ENCODE measurements around the gene NUDT12.

NUDT12 gene

DNA sequence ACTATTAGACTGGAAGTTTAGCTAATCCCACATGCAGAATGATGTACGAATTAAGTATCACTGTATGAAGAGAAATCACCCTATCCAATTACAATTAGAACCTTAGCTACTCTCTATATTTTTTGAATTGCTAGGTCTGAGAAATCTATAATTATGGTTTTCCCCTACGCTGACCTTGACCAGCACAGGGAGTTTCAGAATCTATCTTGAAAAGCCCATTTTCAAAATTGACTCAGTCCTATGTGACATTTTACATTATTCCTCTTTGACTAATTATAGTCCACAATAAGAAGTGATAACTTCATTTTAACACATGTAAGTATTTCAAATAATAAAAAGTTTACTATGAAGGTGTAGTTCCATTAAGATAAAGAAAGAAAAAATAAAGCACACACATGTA is 21.5 kb downstream of the NUDT12 start:
- H3K4me1 ChIP-seq (ENCODE audit: insufficient read depth, low read length), result no peaks in the 10 kb centered on the region
- H3K36me3 ChIP-seq (ENCODE audit: insufficient read depth, low read length), result no peaks in the 10 kb centered on the region
- no peak overlapping the region for H3K9ac ChIP-seq (ENCODE audit: low read depth, low read length)
- no peak overlapping the region for H3K27ac ChIP-seq (ENCODE audit: low read depth, low read length)
- H3K4me3 ChIP-seq (ENCODE audit: low read length), result no peak overlapping the region
- no peaks in the 10 kb centered on the region for H3K27me3 ChIP-seq (ENCODE audit: insufficient read depth, low read length)
- WGBS, result 100% methylated on average over 1 of the region's 2 CpGs
- no peaks in the 10 kb centered on the region for H3K9me3 ChIP-seq (ENCODE audit: insufficient read depth, low read depth, low read length)

GRCh38 chr5:103539376-103540330 is 22.9 kb downstream of the NUDT12 start:
- no peaks in the 10 kb centered on the region for H3K4me1 ChIP-seq (ENCODE audit: insufficient read depth, low read length)
- no peak overlapping the region for H3K4me3 ChIP-seq (ENCODE audit: low read length)
- H3K9me3 ChIP-seq (ENCODE audit: insufficient read depth, low read depth, low read length), result no peaks in the 10 kb centered on the region
- 93% methylated on average over 3 of the region's 3 CpGs for WGBS
- H3K9ac ChIP-seq (ENCODE audit: low read depth, low read length), result no peak overlapping the region
- H3K27ac ChIP-seq (ENCODE audit: low read depth, low read length), result no peak overlapping the region
- H3K36me3 ChIP-seq (ENCODE audit: insufficient read depth, low read length), result no peaks in the 10 kb centered on the region
- H3K27me3 ChIP-seq (ENCODE audit: insufficient read depth, low read length), result no peaks in the 10 kb centered on the region

- no peak overlapping the region for H3K4me3 ChIP-seq (ENCODE audit: low read length)
- no peaks in the 10 kb centered on the region for H3K36me3 ChIP-seq (ENCODE audit: insufficient read depth, low read length)
- H3K4me1 ChIP-seq (ENCODE audit: insufficient read depth, low read length), result no peaks in the 10 kb centered on the region
- no peaks in the 10 kb centered on the region for H3K27me3 ChIP-seq (ENCODE audit: insufficient read depth, low read length)
- no peak overlapping the region for H3K9ac ChIP-seq (ENCODE audit: low read depth, low read length)
- 94% methylated on average over 2 of the region's 2 CpGs for WGBS
- H3K9me3 ChIP-seq (ENCODE audit: insufficient read depth, low read depth, low read length), result no peaks in the 10 kb centered on the region
- no peak overlapping the region for H3K27ac ChIP-seq (ENCODE audit: low read depth, low read length)
Measured at GRCh38 chr5:103532086-103532734, 30.4 kb downstream of the NUDT12 start.

DNA sequence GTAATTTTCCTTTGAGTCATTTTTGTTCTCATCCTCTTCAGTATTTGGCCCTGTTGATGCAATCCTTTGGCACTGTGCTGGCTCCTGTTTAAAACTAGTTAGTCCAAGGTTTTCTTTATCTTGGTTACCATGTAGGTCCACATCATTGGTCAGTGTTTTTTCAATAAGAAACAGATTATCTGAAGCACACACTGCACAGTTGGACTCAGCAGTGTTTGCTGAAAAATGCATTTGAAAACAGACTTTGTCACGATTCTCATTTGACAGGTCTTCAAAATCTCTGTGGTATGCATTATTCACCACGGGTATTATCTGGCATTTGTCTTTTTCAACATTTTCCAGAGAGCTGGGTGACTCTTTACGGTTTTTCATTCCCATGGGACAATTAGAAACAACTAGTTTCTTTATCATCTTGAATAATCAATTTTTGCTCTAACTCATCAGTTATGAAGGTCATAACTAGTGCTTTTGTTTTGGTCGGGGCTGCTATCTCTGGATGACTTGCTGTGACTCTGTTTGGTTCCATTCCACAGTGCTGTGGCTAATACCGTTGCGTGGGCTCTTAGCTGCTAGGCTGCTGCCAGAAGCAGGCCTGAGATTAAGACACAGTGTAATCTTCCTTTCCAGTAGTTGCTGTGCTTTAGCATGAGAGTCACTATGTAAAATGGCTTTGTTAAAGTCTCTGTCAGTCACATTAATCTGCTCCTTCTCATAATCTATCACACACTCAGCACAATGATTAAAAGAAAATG is 36.2 kb downstream of the NUDT12 start:
- no peak overlapping the region for H3K9ac ChIP-seq (ENCODE audit: low read depth, low read length)
- no peaks in the 10 kb centered on the region for H3K9me3 ChIP-seq (ENCODE audit: insufficient read depth, low read depth, low read length)
- no peak overlapping the region for H3K4me3 ChIP-seq (ENCODE audit: low read length)
- no peaks in the 10 kb centered on the region for H3K27me3 ChIP-seq (ENCODE audit: insufficient read depth, low read length)
- 92% methylated on average over 6 of the region's 6 CpGs for WGBS
- H3K36me3 ChIP-seq (ENCODE audit: insufficient read depth, low read length), result no peaks in the 10 kb centered on the region
- no peaks in the 10 kb centered on the region for H3K4me1 ChIP-seq (ENCODE audit: insufficient read depth, low read length)
- no peak overlapping the region for H3K27ac ChIP-seq (ENCODE audit: low read depth, low read length)

GRCh38 chr5:103525361-103525760 is 37.2 kb downstream of the NUDT12 start:
- H3K27me3 ChIP-seq (ENCODE audit: insufficient read depth, low read length), result no peaks in the 10 kb centered on the region
- no peaks in the 10 kb centered on the region for H3K9me3 ChIP-seq (ENCODE audit: insufficient read depth, low read depth, low read length)
- WGBS, result 80% methylated on average over 1 of the region's 1 CpG
- H3K27ac ChIP-seq (ENCODE audit: low read depth, low read length), result no peak overlapping the region
- no peak overlapping the region for H3K9ac ChIP-seq (ENCODE audit: low read depth, low read length)
- no peaks in the 10 kb centered on the region for H3K36me3 ChIP-seq (ENCODE audit: insufficient read depth, low read length)
- H3K4me3 ChIP-seq (ENCODE audit: low read length), result no peak overlapping the region
- no peaks in the 10 kb centered on the region for H3K4me1 ChIP-seq (ENCODE audit: insufficient read depth, low read length)

DNA sequence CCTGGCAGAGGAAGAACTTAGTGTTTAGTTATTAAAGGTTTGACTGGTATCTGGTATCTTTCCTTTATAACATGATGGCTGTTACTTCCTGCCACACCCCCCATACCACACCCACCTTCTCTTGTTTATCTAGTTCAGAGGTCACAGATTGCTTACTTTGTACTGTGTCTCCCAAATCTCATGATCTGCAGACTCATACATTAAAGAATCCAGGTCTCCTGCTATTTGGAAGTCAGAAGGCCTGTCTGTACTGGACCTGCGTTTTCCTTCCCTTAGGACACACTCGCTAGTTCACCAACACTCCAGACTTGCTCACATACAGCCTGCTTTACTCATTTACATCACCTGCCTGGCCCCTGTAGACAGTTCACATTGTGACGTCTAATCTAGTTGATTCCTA is 39.3 kb downstream of the NUDT12 start:
- no peak overlapping the region for H3K9ac ChIP-seq (ENCODE audit: low read depth, low read length)
- H3K36me3 ChIP-seq (ENCODE audit: insufficient read depth, low read length), result no peaks in the 10 kb centered on the region
- no peaks in the 10 kb centered on the region for H3K27me3 ChIP-seq (ENCODE audit: insufficient read depth, low read length)
- peaks cover 2% of the 10 kb centered on the region; the same call in 1 of the 2 replicates for H3K4me1 ChIP-seq (ENCODE audit: insufficient read depth, low read length)
- no peak overlapping the region for H3K4me3 ChIP-seq (ENCODE audit: low read length)
- WGBS, result 92% methylated on average over 3 of the region's 3 CpGs
- no peaks in the 10 kb centered on the region for H3K9me3 ChIP-seq (ENCODE audit: insufficient read depth, low read depth, low read length)
- H3K27ac ChIP-seq (ENCODE audit: low read depth, low read length), result no peak overlapping the region

- 87% methylated on average over 5 of the region's 5 CpGs for WGBS
- no peak overlapping the region for H3K9ac ChIP-seq (ENCODE audit: low read depth, low read length)
- no peak overlapping the region for H3K4me3 ChIP-seq (ENCODE audit: low read length)
- no peaks in the 10 kb centered on the region for H3K9me3 ChIP-seq (ENCODE audit: insufficient read depth, low read depth, low read length)
- no peak overlapping the region for H3K27ac ChIP-seq (ENCODE audit: low read depth, low read length)
- H3K27me3 ChIP-seq (ENCODE audit: insufficient read depth, low read length), result no peaks in the 10 kb centered on the region
- H3K36me3 ChIP-seq (ENCODE audit: insufficient read depth, low read length), result no peaks in the 10 kb centered on the region
- H3K4me1 ChIP-seq (ENCODE audit: insufficient read depth, low read length), result peaks cover 2% of the 10 kb centered on the region; the same call in 1 of the 2 replicates
Measured at GRCh38 chr5:103522586-103522985, 40.0 kb downstream of the NUDT12 start.

GRCh38 chr5:103519550-103519949 is 43.0 kb downstream of the NUDT12 start:
- no peak overlapping the region for H3K27ac ChIP-seq (ENCODE audit: low read depth, low read length)
- no peak overlapping the region for H3K9ac ChIP-seq (ENCODE audit: low read depth, low read length)
- H3K4me1 ChIP-seq (ENCODE audit: insufficient read depth, low read length), result peaks cover 2% of the 10 kb centered on the region; the same call in 1 of the 2 replicates
- H3K4me3 ChIP-seq (ENCODE audit: low read length), result no peak overlapping the region
- H3K27me3 ChIP-seq (ENCODE audit: insufficient read depth, low read length), result no peaks in the 10 kb centered on the region
- 69% methylated on average over 4 of the region's 4 CpGs for WGBS
- no peaks in the 10 kb centered on the region for H3K9me3 ChIP-seq (ENCODE audit: insufficient read depth, low read depth, low read length)
- no peaks in the 10 kb centered on the region for H3K36me3 ChIP-seq (ENCODE audit: insufficient read depth, low read length)

DNA sequence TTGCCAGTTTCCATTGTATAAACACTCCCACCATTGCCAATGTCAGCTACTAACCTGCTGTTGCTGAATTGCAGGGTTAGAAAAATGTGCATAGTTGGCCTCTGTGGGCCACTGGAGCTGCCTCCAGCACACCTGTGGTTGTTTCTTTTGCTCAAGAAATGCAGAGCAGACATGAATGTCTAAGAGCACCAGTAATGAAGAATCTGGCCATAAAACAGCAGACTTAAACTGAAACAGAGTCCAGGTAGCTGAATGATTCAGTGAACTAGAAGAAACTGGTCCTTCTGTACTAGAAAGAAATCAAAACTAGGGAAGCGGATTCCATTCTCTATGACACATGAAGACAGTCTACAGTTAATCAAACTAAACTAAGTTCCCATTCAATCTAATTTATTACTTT is 48.2 kb downstream of the NUDT12 start:
- Histone ChIP-seq H3K27me3 (ENCODE audit: insufficient read depth, low read length) (no peaks in the 10 kb centered on the region), H3K4me1 (ENCODE audit: insufficient read depth, low read length) (peaks cover 9% of the 10 kb centered on the region), H3K4me3 (ENCODE audit: low read length) (no peak overlapping the region), H3K9me3 (ENCODE audit: insufficient read depth, low read depth, low read length) (no peaks in the 10 kb centered on the region), H3K9ac (ENCODE audit: low read depth, low read length) (no peak overlapping the region), H3K36me3 (ENCODE audit: insufficient read depth, low read length) (no peaks in the 10 kb centered on the region), H3K27ac (ENCODE audit: low read depth, low read length) (no peak overlapping the region)
- 92% methylated on average over 1 of the region's 1 CpG for WGBS

- H3K9ac ChIP-seq (ENCODE audit: low read depth, low read length), result no peak overlapping the region
- H3K27ac ChIP-seq (ENCODE audit: low read depth, low read length), result no peak overlapping the region
- no peaks in the 10 kb centered on the region for H3K9me3 ChIP-seq (ENCODE audit: insufficient read depth, low read depth, low read length)
- peaks cover 8% of the 10 kb centered on the region; the same call in 1 of the 2 replicates for H3K4me1 ChIP-seq (ENCODE audit: insufficient read depth, low read length)
- 100% methylated on average over 1 of the region's 1 CpG for WGBS
- no peaks in the 10 kb centered on the region for H3K36me3 ChIP-seq (ENCODE audit: insufficient read depth, low read length)
- no peaks in the 10 kb centered on the region for H3K27me3 ChIP-seq (ENCODE audit: insufficient read depth, low read length)
- no peak overlapping the region for H3K4me3 ChIP-seq (ENCODE audit: low read length)
Measured at GRCh38 chr5:103513701-103514100, 48.9 kb downstream of the NUDT12 start.

GRCh38 chr5:103512500-103512899 is 50.1 kb downstream of the NUDT12 start:
- Histone ChIP-seq H3K36me3 (ENCODE audit: insufficient read depth, low read length) (no peaks in the 10 kb centered on the region), H3K4me1 (ENCODE audit: insufficient read depth, low read length) (peaks cover 8% of the 10 kb centered on the region; the same call in 1 of the 2 replicates), H3K27me3 (ENCODE audit: insufficient read depth, low read length) (no peaks in the 10 kb centered on the region), H3K4me3 (ENCODE audit: low read length) (no peak overlapping the region), H3K27ac (ENCODE audit: low read depth, low read length) (no peak overlapping the region), H3K9me3 (ENCODE audit: insufficient read depth, low read depth, low read length) (no peaks in the 10 kb centered on the region), H3K9ac (ENCODE audit: low read depth, low read length) (no peak overlapping the region)
- no CpG with 5 or more reads among the region's 2 CpGs for WGBS
